HepG2 (cell line): Measurements from ENCODE around the gene SRSF11. TPM values are rescaled to one million over a fixed set of nuclear protein-coding genes. Genes with fewer than 3 reads are reported as not detected.

Experiments
- ATF5 ChIP-seq: sonication (generic); formaldehyde crosslinking; IDR thresholded peaks from 2 replicates; pipeline ENCODE4 v1.4.0; 2020; ENCODE audit warnings: mild to moderate bottlenecking, low read depth, missing genetic modification reagents
- CSRNP2 ChIP-seq: sonication (generic); formaldehyde crosslinking; conservative IDR thresholded peaks from 2 replicates; pipeline ENCODE4 v1.8.0; 2022; ENCODE audit warnings: low read depth, missing genetic modification reagents
- FOXA1 ChIP-seq, 2 experiments: fragments of 450-650 bp in 1 of 2; sonication (generic) in 1 of 2; formaldehyde crosslinking in 1 of 2; IDR thresholded peaks; 2 replicates each; pipeline versions ENCODE4 v1.4.0 to v1.6.1; 2016 to 2020; ENCODE audit warnings: missing genetic modification reagents in 1 of 2
- HNRNPL ChIP-seq: fragments of 200-400 bp; formaldehyde crosslinking; IDR thresholded peaks from 2 replicates; pipeline ENCODE4 v1.6.1; 2017; ENCODE audit warnings: mild to moderate bottlenecking, low read depth, low read length
- KDM1A ChIP-seq: IDR thresholded peaks from 2 replicates; pipeline ENCODE4 v1.6.1; 2016; ENCODE audit warnings: missing compliant biosample characterization
- KMT2B ChIP-seq: IDR thresholded peaks from 2 replicates; pipeline ENCODE4 v1.6.1; 2016; ENCODE audit warnings: missing genetic modification reagents, missing compliant biosample characterization
- MIER2 ChIP-seq: IDR thresholded peaks from 2 replicates; pipeline ENCODE4 v1.6.1; 2016; ENCODE audit warnings: missing biosample characterization, missing genetic modification reagents
- SIN3A ChIP-seq: IDR thresholded peaks from 2 replicates; pipeline ENCODE4 v1.6.1; 2011; ENCODE audit warnings: low read depth, mild to moderate bottlenecking, control low read depth, low read length, borderline replicate concordance
- TMF1 ChIP-seq: sonication (generic); formaldehyde crosslinking; IDR thresholded peaks from 2 replicates; pipeline ENCODE4 v1.8.1; 2022; ENCODE audit warnings: low read depth, missing genetic modification reagents
- ZEB1 ChIP-seq: IDR thresholded peaks from 2 replicates; pipeline ENCODE4 v1.6.1; 2012; ENCODE audit warnings: mild to moderate bottlenecking, low read depth, inconsistent platforms; ENCODE audit not compliant: insufficient replicate concordance
- ZFP82 ChIP-seq: sonication (generic); formaldehyde crosslinking; IDR thresholded peaks from 2 replicates; pipeline ENCODE4 v1.5.1; 2020; ENCODE audit warnings: mild to moderate bottlenecking, missing genetic modification reagents, borderline replicate concordance
- ZFYVE20 ChIP-seq: sonication (generic); formaldehyde crosslinking; IDR thresholded peaks from 2 replicates; pipeline ENCODE4 v1.8.0; 2023; ENCODE audit warnings: low read depth, mild to moderate bottlenecking, moderate library complexity, missing genetic modification reagents, borderline replicate concordance
- ZNF142 ChIP-seq: sonication (generic); formaldehyde crosslinking; IDR thresholded peaks from 2 replicates; pipeline ENCODE4 v1.4.0; 2020; ENCODE audit warnings: missing genetic modification reagents
- ZNF33B ChIP-seq: sonication (generic); formaldehyde crosslinking; IDR thresholded peaks from 2 replicates; pipeline ENCODE4 v1.5.1; 2020; ENCODE audit warnings: mild to moderate bottlenecking, missing genetic modification reagents
- ZNF367 ChIP-seq: sonication (generic); formaldehyde crosslinking; IDR thresholded peaks from 2 replicates; pipeline ENCODE4 v1.4.0; 2020; ENCODE audit warnings: missing genetic modification reagents, borderline replicate concordance
- ZNF550 ChIP-seq: sonication (generic); formaldehyde crosslinking; IDR thresholded peaks from 2 replicates; pipeline ENCODE4 v1.4.0; 2020; ENCODE audit warnings: mild to moderate bottlenecking, missing genetic modification reagents, borderline replicate concordance
- ZNF7 ChIP-seq: IDR thresholded peaks from 2 replicates; pipeline ENCODE4 v1.6.1; 2016; ENCODE audit warnings: missing biosample characterization, missing genetic modification reagents
- ZNF766 ChIP-seq: sonication (generic); formaldehyde crosslinking; IDR thresholded peaks from 2 replicates; pipeline ENCODE4 v1.5.0; 2020; ENCODE audit warnings: missing genetic modification reagents, borderline replicate concordance
- ZNF800 ChIP-seq: sonication (generic); formaldehyde crosslinking; IDR thresholded peaks from 2 replicates; pipeline ENCODE4 v1.4.0; 2020; ENCODE audit warnings: missing genetic modification reagents
- polyA plus RNA-seq, 8 experiments: library from polyadenylated mRNA; depleted of rRNA in 3 of 8; stranded (reverse) in 7 of 8; unstranded in 1 of 8; fragments of >200 nt; fragmentation: Illumina TruSeq in 4 of 8; extraction: Trizol in 4 of 8; gene quantifications; 2 replicates each; pipeline versions ENCODE4 v1.2.1 to v1.2.3, GENCODE V29; 2011 to 2016; ENCODE audit warnings: low read depth in 4 of 8, missing spikeins in 1 of 8, mixed read lengths in 1 of 8; ENCODE audit not compliant: insufficient read depth in 1 of 8
- total RNA-seq, 5 experiments: library from RNA; depleted of rRNA; stranded (reverse); fragments of >200 nt; fragmentation: Illumina TruSeq; extraction: Trizol; gene quantifications; 2 replicates each; pipeline ENCODE4 v1.2.3, GENCODE V29; 2016; ENCODE audit warnings: low read depth in 1 of 5

The SRSF11 gene
- total and polyA plus RNA-seq, 2 of the 13 experiments (the other 11 are each of a cell fraction or from before 2014, with no cell fraction given): 118 to 381 TPM

- TF ChIP-seq CSRNP2 (no peak), ZFYVE20 (CRISPR knock-in tag) (0 out of 2 replicates have a peak, but pooled peaks have one; percentile 62), KDM1A (CRISPR knock-in tag) (peak; percentile 38; the same call in 1 of the 2 replicates), MIER2 (peak; percentile 68; the same call in 1 of the 2 replicates), KMT2B (peak; percentile 100), SIN3A (peak; percentile 94; the same call in 1 of the 2 replicates), ZNF142 (CRISPR knock-in tag) (peak; percentile 84), FOXA1 (IDR thresholded peaks at IDR 0.05) (no peak), FOXA1 (CRISPR knock-in tag; IDR thresholded peaks at IDR 0.05) (no peak), ZNF766 (CRISPR knock-in tag) (peak; percentile 56; the same call in 1 of the 2 replicates), HNRNPL (peak; percentile 42; the same call in 1 of the 2 replicates), ZFP82 (no peak), ZNF550 (CRISPR knock-in tag) (peak; percentile 97), TMF1 (CRISPR knock-in tag) (peak; percentile 81; the same call in 1 of the 2 replicates), ATF5 (CRISPR knock-in tag) (no peak), ZNF7 (no peak; the same call in 1 of the 2 replicates), ZEB1 (peak; percentile 65), ZNF367 (CRISPR knock-in tag) (no peak), ZNF800 (CRISPR knock-in tag) (peak; percentile 33; the same call in 1 of the 2 replicates), ZNF33B (CRISPR knock-in tag) (peak; percentile 82; the same call in 1 of the 2 replicates)
These were observed 15.6 kb upstream of the SRSF11 start, which contains the start of gene LRRC40 (continued) for GRCh38 chr1:70205434-70206118.
